DMS53 (cell line): ENCODE data around the gene SLC35F1.
"Not testable (repeated sequence)": the region's sequence is repeated elsewhere in the genome, so short reads cannot be mapped to it uniquely, and the experiment has no call there.

Experiments
- DNase-seq: peaks from one replicate; lab custom pipeline; 2025; lab: John Stamatoyannopoulos, UW

Gene SLC35F1

DNA sequence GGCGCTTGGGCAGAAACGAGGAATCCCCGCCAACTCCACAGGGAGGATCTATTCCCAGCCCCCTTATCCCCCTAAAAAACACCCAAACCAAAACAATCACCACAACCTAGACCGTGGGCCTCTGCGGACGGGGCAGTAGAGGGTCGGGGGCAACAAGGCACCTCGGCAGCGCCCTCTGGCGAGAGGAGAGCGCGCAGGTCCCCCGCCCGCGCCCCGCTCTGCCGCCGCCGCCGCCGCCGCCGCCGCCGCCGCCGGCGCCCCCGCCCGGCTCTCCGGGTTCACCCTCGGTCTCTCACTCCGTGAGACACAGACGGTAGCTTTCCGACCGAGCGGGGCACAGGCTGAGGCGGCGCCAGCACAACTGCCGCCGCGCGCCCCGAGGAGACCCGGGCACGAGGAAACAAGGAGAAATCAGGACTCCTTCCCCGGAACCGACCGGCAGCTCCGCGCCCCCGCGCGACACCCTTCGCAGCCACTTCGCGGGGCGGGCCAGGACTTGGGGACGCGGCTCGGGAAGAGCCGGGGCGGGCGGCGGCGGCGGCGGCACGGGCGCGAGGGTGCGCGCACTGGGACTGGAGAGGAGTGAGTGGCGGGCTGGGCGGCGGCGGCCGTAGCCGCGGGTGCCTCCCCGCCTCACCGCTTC lies at the start of gene SLC35F1:
TSS of gene SLC35F1 (plus strand) at position 307 of the 643 bp plus-strand sequence.
- peak; percentile 77 for DNase-seq

DNA sequence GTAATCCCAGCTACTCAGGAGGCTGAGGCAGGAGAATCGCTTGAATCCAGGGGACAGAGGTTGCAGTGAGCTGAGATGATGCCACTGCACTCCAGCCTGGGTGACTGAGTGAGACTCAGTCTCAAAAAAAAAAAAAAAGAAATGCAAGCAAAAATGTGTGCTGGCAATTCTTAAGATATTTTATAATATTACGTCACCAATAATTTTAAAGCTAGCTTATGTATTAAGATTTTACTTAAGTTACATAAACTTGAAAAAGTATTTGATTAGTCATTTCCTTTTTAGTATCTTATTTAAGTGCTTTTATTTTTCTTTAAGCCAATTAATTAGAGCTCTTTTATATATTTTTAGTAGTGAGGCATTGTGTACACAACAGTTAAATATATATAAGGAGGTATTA lies 48.5 kb upstream of the SLC35F1 start:
- not testable (repeated sequence) for DNase-seq

DNA sequence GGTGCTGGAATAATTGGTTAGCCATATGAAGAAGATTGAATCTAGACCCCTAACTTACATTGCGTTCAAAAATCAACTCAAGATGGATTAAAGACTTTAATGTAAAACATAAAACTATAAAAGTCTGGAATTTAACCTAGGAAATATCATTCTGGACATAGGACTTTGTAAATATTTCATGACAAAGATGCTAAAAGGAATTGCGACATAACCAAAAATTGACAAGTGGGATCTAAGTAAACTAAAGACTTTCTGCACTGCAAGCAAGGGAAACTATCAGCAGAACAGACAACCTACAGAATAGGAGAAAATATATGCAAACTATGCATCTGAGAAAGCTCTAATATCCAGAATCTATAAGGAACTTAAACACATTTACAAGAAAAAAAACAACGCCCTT lies 45.5 kb upstream of the SLC35F1 start:
- DNase-seq = no peak

DNA sequence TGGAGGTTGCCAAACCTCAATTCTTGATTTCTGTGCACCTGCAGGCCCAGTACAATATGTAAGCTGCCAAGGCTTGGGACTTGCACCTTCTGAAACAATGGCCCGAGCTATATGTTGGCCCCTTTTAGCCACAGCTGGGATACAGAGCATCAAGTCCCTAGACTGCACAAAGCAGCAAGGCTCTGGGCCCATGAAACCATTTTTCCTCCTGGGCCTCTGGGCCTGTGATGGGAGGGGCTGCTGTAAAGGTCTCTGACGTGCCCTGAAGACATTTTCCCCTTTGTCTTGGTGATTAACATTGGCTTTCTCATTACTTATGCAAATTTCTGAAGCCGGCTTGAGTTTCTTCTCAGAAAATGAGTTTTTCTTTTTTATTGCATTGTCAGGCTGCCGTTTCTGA lies 40.5 kb upstream of the SLC35F1 start:
- no peak for DNase-seq

DNA sequence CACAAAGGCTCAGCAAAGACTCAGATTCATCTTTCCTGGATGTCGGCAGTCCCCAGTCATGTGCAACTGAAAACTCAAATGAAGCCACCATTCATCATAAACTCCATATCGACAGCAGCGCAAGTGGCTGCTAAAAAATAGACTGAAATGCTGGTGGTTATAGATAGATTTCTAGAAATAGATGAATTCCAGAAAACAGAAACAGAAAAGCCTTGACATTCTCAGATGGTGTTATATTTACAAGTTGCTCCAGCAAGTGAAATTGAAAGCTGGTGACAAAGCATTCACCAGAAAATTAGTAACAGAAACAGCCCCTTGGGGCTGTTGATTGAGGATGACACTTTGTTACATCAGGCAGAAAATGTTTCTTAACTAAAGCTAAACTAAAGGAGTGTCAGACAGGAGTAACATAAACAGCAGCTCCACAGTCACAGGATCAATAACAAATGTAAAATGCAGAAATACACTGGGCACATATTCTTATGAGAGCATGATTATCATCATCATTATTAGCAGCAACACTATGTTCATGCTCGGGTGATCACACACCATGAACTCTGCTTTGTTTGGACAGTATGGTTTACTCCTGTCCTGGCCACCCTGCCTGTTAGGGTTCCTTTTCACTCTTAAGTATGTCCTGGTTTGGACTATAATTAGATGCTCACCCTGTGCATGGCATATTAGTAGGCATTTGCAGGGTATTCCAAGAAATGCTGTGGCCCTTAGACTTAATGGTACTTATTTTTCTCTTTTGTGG lies 36.4 kb upstream of the SLC35F1 start:
- peak; percentile 2 for DNase-seq

DNA sequence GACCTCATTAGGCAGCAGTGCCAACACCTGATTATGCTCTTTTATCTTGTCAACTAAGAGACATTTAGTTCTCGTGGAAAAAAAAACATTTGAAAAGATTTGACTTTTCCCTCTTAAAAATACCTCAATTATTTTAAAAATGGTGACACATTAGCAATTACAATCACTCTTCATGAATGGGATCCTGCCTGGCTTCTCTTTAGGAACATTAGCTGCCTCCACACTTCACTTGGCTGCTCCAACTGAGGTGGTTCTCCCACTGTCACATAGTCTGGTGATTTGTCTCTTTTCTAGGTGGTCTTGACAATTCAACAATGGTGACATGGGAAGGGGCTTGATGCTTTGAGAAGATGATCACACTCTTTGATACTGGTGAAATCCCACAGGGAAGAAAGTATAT lies 26.2 kb upstream of the SLC35F1 start:
- no peak for DNase-seq

DNA sequence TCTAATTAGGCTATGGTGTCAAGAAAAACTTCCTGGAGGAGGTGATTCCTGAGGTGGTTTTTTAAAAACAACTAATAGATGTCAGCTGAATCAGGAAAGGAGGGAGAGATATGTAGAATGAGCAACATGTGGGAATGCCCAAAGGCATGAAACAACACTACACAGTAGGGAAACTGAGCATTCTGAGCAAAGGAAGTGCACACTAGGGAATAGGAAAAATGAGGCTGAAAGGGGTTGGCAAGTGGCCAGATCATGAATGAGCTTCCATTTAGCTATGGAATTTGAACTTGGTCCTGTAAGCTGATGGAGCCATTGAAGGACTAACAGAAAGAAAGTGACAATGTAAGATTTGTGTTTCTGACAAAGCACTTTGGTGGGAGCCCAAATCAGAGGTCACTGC lies 16.9 kb upstream of the SLC35F1 start:
- DNase-seq = no peak

DNA sequence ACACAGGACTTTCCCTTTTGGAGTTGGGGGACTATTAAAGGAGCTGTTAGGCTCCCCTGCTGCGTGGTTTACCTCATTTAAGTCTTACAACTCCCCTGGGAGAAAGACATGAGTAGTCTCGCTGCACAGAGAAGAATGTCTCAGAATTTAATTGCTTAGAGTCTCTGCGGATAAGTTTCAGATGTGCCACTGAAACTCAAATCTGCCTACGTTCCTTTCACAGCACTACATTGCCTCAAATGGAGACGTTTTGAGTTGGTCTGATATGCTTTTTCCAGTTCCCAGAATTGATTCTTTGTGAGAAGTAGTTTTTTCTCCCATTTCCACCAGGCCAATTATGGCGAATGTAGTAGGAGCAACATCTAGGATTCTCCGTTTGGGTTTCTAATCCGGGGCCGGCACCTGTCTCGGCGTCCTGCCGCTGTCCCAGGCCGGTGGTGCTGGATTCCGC lies 532 bp upstream of the SLC35F1 start:
- no peak for DNase-seq

DNA sequence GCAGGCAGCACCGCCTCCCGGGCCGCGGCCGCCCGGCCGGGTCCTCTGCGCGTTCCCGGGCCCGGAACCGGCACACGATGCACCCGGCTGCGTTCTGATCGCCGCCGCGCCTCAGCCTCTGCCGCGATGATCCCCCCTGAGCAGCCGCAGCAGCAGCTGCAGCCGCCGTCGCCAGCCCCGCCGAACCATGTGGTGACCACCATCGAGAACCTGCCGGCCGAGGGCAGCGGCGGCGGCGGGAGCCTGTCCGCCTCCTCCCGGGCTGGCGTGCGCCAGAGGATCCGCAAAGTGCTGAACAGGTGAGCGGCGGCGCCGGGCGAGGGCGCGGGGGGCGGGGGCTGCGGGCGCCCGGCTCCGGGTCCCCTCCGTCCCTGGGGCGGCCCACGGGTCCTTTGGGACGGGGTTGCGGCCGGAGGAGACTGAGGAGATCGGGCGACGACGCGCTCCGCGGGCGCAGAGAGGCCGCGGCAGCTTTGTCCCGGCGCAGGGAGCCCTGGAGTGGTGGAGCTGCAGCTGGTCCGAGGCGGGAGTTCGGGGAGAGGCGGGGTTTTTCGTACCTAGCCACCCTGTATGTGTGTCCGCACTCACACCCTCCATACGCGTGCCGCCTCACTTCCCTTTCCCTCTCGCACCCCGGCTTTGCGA lies 659 bp downstream of the SLC35F1 start:
- peak; percentile 74 for DNase-seq

DNA sequence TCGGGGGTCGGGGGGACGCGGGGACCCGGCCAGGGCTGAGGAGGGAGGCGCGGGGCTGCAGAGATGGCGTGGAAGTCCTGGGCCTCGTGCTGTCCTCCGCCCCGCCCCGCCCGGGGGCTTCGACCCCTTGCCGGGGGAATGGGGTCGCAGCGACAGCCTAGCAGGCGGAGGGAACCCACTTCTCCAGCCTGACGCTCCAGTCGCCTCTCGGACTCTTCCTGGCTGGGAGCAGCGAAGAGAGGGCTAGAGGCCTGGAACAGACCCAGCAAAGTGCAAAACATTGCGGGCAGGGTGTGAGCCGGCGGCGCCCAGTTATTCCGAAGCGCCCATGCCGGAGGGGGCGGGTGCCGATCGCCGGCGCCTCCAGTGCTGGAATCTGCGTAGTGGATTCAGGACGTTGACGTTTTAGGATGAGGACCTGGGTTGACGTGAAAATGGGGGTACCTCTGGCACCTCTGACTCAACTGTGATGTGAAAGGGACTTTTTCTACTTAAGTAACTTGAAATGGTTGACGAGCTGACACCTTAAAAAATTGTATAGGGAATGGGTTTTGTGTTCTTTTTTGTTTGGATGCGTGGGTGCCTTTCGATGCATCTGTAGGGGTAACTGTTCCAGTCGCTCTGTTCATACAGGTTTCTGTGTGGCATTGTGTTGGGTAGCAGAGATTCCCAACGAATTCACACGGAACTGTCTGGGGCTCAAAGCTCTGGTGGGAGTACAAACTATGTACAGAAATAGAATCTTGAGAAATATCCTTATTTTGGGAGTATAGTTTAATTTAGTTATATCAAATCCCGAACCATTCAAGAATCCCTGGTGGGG lies 1.4 kb downstream of the SLC35F1 start:
- peak; percentile 54 for DNase-seq

DNA sequence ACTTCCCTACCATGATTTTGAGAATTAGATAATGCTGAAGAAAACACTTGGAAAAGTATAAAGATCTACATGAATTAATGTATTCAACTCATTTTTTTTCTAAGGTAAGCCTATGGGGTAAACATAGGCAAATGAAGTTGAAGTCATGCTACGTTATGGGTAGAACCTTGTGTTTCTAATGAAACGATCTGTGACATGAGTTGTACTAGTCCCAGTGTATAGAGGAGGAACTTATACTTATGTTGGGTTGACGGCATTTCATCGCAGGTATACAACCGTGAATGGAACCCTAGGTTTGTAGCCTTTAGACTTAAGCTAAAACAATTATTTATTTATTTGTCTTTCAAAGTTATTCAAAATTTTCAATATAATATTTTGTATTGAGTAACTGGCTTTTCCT lies 2.6 kb downstream of the SLC35F1 start:
- no peak for DNase-seq

DNA sequence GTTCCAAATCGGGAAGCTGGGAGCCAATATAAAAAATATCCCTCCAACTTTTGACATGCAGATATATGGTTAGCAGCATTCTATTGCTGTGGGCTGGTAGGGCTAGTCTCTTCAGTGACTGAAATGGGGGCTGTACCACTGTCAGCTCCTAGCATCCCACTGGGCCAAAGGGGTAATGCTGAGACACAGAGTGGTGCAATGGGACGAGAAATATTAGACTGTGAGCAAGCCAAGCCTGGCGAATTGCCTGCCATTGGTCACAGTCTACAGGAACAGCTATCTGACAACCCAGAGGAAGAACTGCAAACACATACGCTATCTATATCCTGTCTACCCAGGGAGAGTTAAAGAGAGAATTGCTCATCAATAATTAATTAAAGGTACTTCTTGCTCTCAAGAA lies 3.5 kb downstream of the SLC35F1 start:
- no peak for DNase-seq

DNA sequence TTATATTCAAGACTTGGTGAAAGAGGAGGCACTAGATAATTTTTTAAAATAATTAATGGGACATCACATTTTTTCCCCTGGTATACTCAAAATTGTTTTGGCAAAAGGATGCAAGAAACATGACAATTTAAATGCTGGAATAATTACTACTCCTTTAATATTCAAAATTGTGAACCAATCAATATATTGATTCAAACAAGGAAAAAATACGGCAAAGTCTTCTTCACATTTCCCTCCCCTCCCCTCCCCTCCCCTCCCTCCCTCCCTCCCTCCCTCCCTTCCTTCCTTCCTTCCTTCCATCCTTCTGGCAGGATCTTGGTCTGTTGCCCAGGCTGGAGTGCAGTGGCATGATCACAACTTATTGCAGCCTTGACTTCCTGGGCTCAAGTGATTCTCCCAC lies 4.1 kb downstream of the SLC35F1 start:
- no peak for DNase-seq

DNA sequence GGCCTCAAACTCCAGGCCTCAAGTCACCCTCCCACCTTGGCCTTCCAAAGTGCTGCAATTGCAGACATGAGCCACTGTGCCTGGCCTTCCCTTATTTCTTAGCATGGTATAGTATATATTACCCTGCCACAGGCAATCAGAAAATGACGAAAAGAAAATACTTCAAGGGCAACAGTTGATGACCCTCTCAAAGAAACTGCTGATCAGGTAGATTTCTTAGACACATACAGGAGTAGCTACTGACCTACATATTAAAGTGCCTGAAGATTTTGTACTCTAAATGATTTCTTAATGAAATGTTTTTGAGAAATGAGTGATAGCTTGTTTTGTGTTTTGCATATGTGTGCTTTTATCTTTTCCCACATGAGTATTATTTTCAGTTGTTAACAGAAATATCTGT lies 4.6 kb downstream of the SLC35F1 start:
- DNase-seq = no peak

DNA sequence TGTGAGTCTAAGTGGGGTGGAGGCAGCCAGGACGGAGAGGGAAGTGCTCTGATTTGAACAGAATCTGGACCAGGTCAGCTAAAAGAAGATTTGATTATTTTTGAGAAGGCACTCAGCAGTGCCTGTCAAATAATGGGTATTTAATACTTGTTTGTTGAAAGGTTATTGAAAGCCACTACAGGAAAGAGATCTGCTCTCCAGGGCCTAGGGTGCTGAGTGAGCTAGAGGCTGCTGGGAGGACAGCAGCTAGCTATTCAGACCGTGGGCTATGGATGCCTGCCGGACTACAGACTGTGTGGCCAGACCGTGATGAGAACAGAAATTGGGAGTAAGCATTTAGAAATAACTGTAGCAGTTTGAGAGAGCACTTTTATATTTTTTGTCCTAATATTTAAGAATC lies 8.8 kb downstream of the SLC35F1 start:
- no peak for DNase-seq

DNA sequence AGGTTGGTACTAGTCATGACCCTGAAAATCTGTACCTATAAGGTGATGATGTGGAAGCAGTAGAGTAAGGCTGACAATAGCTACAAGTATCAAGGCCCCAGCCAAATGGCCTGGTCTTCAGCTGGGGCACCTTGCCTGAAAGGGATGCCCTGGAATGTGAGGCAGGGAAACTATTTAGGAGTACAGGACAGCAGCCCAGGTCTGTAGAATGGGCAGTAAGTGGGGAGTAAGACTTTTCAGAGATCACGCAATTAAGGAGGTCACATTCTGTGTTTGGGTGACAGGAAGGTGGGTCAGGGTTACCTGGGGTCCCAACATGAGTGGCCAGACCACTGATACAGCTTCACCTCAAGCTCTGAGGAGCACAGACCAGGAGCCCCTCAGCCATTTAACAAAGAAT lies 9.4 kb downstream of the SLC35F1 start:
- no peak for DNase-seq

DNA sequence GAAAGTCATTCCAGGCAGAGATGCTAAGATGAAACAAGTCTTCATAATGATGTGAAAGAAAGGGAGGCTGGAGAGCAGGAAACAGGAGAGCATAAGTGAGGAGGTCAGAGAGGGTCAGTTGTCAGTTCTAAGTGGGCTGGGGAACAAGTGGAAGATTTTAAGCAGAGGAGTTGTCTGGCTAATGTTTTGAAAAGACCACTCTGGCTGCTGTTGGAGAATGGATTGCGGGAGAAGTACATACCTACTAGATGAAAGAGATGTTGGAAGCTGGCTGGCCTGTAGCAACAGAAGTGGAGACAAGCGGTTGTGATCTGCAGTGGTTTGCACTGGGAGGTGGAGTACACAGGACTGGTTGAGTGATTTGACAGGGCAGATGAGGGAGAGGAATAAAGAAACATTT lies 10.1 kb downstream of the SLC35F1 start:
- DNase-seq = no peak

DNA sequence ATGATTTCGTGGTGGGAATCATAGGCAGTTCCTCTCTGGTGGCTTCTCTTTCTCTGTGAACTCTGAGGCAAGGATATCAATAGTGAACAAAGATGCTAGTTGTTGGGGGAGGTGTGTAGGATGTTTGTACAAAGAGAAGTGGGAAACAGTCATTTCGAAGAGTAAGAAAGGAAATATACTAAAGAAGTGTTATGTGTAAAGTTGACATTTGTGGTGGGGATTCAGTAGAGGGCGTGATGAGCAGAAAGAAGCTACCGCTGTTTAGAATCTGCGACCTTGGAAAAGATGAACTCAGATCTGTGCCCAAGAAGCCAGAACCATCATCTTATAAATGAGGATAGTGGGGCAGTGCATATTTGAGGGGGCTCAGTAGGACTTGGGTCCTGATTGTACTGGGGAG lies 11.4 kb downstream of the SLC35F1 start:
- no peak for DNase-seq

DNA sequence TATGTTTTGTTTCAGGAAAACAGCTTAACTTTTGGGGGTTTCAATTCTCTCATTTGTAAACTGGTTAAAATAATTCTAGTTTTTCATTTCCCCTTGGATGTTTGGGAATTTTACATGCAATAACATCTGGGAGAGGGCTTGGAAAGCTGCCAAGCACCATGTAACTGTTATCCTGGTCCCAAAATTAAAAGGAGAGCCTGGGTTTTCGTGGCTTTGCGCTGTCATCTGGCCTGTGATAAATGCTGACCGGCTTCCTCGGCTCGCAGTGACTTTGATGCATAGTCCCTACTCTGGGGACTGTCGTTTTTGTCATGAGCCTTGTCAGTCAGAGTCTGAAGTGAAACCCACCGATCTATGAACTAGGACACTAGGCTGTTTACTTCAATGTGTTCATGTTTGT lies 12.2 kb downstream of the SLC35F1 start:
- no peak for DNase-seq

DNA sequence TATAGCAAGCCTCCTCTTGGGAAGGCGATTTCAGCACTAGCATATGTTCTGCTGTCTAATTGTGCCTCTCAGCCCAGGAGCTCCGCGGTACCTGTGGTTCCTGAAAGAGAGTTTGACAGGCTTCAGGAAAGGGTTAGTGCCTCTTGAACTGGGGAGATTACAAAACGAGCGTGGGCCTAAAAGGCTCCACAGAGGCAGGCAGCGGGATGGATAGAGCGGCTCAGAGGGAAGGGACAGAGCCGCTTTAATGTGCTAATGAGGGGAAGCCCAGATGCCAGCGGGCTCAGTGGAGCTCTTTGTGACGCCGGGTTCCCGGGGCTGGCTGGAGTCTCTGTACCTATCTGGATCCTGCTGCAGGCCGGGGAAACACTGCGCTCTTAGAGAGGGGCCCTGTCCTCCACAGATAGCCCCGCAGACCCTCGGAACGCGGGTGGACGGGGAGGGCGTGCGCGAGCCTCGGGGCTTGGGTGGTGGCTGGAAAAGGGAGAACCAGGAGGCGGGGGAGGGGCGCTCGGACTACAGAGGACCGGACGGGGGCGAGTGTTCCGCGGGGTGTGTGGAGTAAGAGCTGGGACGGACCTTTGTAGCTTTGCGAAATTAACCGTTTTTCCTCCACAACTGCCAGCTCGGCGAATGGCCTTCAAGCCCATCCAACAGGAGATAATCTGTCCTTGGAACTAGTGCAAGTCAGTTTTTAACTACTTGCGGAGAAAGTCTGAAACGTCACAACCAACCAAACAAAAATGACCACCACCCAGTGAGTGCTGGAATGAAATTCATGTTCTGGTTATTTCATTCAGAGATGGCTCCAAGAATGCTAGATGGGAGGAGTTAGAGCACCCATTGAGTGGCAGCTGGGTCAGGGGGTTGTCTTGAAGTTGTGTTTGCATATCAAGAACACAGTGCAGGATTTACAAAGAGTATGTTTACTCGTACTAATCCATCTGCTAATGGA lies 13.0 kb downstream of the SLC35F1 start:
- DNase-seq = peak; percentile 61

DNA sequence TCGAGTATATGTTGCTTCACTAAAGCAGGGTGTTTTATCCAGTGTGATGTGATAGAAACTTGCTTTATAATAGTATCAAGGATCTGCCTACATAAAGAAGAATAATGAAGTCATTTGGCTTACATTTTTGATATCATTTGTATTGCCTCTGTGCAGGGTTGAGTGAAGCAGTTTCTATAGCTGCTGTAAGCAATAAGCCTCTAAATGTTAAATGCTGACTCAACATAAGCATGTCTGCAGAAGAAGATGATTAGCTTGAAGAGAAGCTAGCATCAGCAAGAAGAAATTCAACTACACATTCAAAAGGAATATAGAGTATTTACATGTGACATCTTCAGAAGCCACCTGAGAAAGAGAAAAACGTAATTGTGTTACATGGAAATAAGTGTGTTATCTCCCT lies 17.6 kb downstream of the SLC35F1 start:
- DNase-seq = no peak
